ENCODE results near the gene ADM2.

Gene ADM2

DNA sequence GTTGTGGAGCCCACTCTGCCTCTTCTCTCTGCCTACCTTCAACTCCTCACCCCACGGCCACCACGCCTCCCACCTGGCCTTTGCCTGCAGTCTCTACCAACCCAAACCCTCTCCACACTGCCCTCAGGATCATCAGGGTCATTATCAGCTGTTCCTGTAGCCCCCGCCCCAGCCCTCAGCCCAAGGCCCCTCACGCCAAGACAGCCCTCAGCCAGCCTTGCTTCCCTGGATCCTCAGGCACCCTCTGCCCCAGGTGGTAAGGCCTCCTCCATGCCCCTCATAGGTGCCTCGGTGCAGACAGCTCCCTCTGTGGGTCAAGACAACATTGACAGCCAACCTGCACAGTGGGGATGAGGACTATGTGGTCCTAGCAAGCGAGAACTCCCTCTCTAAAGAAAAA lies 8.3 kb upstream of the ADM2 start:
- H3K36me3 Mint-ChIP-seq (ENCODE audit: low read depth) = no peaks in the 10 kb centered on the region
- H3K4me1 Mint-ChIP-seq = peaks cover 65% of the 10 kb centered on the region
- no peak for DNase-seq
- peak overlapping the region; percentile 91 for H3K4me3 Mint-ChIP-seq
- no peaks in the 10 kb centered on the region for H3K9me3 Mint-ChIP-seq
- peaks cover 7% of the 10 kb centered on the region for H3K27me3 Mint-ChIP-seq (ENCODE audit: low read depth, poor library complexity)
- TF ChIP-seq, protein P1, sequence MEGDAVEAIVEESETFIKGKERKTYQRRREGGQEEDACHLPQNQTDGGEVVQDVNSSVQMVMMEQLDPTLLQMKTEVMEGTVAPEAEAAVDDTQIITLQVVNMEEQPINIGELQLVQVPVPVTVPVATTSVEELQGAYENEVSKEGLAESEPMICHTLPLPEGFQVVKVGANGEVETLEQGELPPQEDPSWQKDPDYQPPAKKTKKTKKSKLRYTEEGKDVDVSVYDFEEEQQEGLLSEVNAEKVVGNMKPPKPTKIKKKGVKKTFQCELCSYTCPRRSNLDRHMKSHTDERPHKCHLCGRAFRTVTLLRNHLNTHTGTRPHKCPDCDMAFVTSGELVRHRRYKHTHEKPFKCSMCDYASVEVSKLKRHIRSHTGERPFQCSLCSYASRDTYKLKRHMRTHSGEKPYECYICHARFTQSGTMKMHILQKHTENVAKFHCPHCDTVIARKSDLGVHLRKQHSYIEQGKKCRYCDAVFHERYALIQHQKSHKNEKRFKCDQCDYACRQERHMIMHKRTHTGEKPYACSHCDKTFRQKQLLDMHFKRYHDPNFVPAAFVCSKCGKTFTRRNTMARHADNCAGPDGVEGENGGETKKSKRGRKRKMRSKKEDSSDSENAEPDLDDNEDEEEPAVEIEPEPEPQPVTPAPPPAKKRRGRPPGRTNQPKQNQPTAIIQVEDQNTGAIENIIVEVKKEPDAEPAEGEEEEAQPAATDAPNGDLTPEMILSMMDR (IDR thresholded peaks at IDR 0.05) = no peak
- peak overlapping the region; percentile 36 for H3K27ac Mint-ChIP-seq

DNA sequence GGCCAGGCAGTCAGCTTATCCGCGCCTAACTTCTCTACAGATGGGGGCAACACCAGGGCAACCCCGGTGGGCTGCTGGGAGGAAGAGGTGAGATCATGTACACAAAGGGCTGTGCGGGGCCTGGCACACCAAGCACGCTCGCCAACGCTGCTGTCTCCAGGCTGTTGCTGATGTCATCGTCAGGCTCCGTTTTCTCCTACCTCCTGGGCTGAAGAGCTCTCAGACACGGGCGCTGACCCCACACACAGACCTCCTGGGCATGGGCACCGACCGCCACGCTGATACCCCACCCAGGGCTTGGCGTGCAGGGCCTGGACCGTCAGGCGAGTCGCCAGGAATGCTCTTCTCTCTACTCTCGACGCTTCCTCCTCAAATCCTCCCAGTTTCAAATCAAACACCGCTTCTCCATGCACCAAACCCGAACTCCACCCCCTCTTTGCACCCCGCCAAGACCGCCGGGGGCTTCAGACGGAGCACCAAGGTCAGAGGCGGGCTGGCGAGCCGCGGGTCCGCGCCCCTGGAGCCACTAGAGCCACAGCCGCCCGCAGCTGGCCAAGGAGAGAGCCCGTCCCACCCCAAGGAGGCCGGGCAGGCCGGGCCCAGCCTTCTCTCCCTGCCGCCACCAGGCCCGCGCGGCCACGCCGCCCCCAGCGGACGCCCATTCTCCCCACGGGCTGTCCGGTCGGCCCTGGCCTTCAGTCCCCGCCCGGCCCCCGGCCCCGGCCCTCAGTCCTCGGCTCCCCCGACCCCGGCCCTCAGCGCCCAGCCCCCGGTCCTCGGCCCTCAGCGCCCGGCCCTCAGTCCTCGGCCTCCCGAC lies 7.3 kb upstream of the ADM2 start:
- peaks cover 65% of the 10 kb centered on the region for H3K4me1 Mint-ChIP-seq
- H3K27me3 Mint-ChIP-seq (ENCODE audit: low read depth, poor library complexity) = peaks cover 17% of the 10 kb centered on the region
- TF ChIP-seq, protein P1 (IDR thresholded peaks at IDR 0.05) = no peak
- peak overlapping the region; percentile 11 for H3K27ac Mint-ChIP-seq
- H3K9me3 Mint-ChIP-seq = no peaks in the 10 kb centered on the region
- DNase-seq = peak; percentile 57
- H3K36me3 Mint-ChIP-seq (ENCODE audit: low read depth) = no peaks in the 10 kb centered on the region
- peak overlapping the region; percentile 91 for H3K4me3 Mint-ChIP-seq

- peak within 1 kb of the TSS; percentile 91 for H3K4me3 Mint-ChIP-seq
- H3K9me3 Mint-ChIP-seq = peaks cover 3% of the 10 kb centered on the region
- H3K4me1 Mint-ChIP-seq = peaks cover 69% of the 10 kb centered on the region
- peak; percentile 95 for DNase-seq
- H3K27ac Mint-ChIP-seq = peak within 1 kb of the TSS; percentile 11
- TF ChIP-seq, protein P1 (IDR thresholded peaks at IDR 0.05) = no peak
- no peaks in the 10 kb centered on the region for H3K36me3 Mint-ChIP-seq (ENCODE audit: low read depth)
- peaks cover 26% of the 10 kb centered on the region for H3K27me3 Mint-ChIP-seq (ENCODE audit: low read depth, poor library complexity)
These were observed 6.4 kb upstream of the ADM2 start, which contains the start of gene SBF1 for GRCh38 chr22:50474710-50475651. SBF1 (minus strand) TSS chr22:50475035; CDS start chr22:50474840, 195 bp downstream.

GRCh38 chr22:50475652-50476002 lies 5.7 kb upstream of the ADM2 start:
- Mint-ChIP-seq H3K4me1 (peaks cover 66% of the 10 kb centered on the region), H3K4me3 (peak overlapping the region; percentile 63), H3K36me3 (ENCODE audit: low read depth) (no peaks in the 10 kb centered on the region), H3K27ac (no peak overlapping the region), H3K9me3 (peaks cover 8% of the 10 kb centered on the region), H3K27me3 (ENCODE audit: low read depth, poor library complexity) (peaks cover 33% of the 10 kb centered on the region)
- TF ChIP-seq, protein P1 (IDR thresholded peaks at IDR 0.05) = no peak
- DNase-seq = no peak

GRCh38 chr22:50476868-50477267 lies 4.5 kb upstream of the ADM2 start:
- Mint-ChIP-seq H3K27me3 (ENCODE audit: low read depth, poor library complexity) (peaks cover 36% of the 10 kb centered on the region), H3K4me1 (peaks cover 58% of the 10 kb centered on the region), H3K4me3 (peak overlapping the region; percentile 39), H3K36me3 (ENCODE audit: low read depth) (no peaks in the 10 kb centered on the region), H3K27ac (no peak overlapping the region), H3K9me3 (peaks cover 8% of the 10 kb centered on the region)
- DNase-seq = no peak
- TF ChIP-seq, protein P1 (IDR thresholded peaks at IDR 0.05) = no peak

Data from nephron progenitor cell (in vitro differentiated cells).